Brain microvascular endothelial cell (primary cell): ENCODE results near the gene ZNF324B.

Experiments used
- DNase-seq: peaks from one replicate; pipeline ENCODE4 v3.0.0-alpha.2; 2020
- H3K27ac ChIP-seq: fragments of 250-450 bp; sonication (Bioruptor Pico); 2 replicates; pipeline ENCODE4 v1.5.1; 2020; ENCODE audit warnings: mild to moderate bottlenecking, moderate library complexity
- H3K27me3 ChIP-seq: fragments of 250-450 bp; sonication (Bioruptor Pico); replicated peaks from 2 replicates; pipeline ENCODE4 v1.5.1; 2020; ENCODE audit warnings: mild to moderate bottlenecking
- H3K36me3 ChIP-seq: fragments of 250-450 bp; sonication (Bioruptor Pico); replicated peaks from 2 replicates; pipeline ENCODE4 v1.5.1; 2020; ENCODE audit warnings: mild to moderate bottlenecking
- H3K4me3 ChIP-seq: 2 replicates; pipeline ENCODE4 v1.5.1; 2011; ENCODE audit warnings: low read depth, mild to moderate bottlenecking, control low read depth, low read length, moderate library complexity
- in situ Hi-C: cut with HindIII; loops from 2 replicates; pipeline ENCODE4 v1.10.0; 2017; ENCODE audit warnings: low sequenced_read_pairs, low pct_ligation_motif_present
- TF ChIP-seq, protein P1 (sequence below): IDR thresholded peaks from 2 replicates; pipeline ENCODE4 v1.5.1; 2011; ENCODE audit warnings: low read depth, mild to moderate bottlenecking, moderate library complexity, low read length, control low read depth, inconsistent platforms; ENCODE audit errors: missing control alignments

ZNF324B gene

GRCh38 chr19:58450856-58451357 lies 515 bp upstream of the ZNF324B start:
- no peak for DNase-seq
- TF ChIP-seq, protein P1, sequence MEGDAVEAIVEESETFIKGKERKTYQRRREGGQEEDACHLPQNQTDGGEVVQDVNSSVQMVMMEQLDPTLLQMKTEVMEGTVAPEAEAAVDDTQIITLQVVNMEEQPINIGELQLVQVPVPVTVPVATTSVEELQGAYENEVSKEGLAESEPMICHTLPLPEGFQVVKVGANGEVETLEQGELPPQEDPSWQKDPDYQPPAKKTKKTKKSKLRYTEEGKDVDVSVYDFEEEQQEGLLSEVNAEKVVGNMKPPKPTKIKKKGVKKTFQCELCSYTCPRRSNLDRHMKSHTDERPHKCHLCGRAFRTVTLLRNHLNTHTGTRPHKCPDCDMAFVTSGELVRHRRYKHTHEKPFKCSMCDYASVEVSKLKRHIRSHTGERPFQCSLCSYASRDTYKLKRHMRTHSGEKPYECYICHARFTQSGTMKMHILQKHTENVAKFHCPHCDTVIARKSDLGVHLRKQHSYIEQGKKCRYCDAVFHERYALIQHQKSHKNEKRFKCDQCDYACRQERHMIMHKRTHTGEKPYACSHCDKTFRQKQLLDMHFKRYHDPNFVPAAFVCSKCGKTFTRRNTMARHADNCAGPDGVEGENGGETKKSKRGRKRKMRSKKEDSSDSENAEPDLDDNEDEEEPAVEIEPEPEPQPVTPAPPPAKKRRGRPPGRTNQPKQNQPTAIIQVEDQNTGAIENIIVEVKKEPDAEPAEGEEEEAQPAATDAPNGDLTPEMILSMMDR, result no peak
- Histone ChIP-seq H3K36me3 (no peaks in the 10 kb centered on the region), H3K27me3 (no peaks in the 10 kb centered on the region), H3K4me3 (peak overlapping the region; percentile 74), H3K27ac (no peak overlapping the region)
- in situ Hi-C loops, result no loop called here

DNA sequence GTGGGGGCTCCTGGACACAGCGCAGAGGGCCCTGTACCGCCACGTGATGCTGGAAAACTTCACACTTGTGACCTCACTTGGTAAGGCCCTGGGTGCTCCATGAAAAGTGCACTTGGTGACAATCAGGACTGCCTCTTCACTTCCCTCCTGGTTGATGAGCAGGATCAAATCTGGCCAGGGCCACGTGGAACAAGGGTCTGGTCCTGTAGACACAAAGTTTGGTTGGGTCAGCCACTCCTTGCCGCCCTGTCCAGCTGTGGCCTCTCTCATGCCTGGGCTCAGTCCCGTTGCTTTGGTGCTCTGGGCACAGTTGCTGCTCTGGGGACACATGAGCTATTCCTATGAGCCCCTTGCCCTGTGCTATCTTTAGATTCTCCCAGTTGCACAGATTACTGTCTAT lies 2.3 kb downstream of the ZNF324B start:
- TF ChIP-seq, protein P1, result no peak
- DNase-seq, result no peak
- Histone ChIP-seq H3K36me3 (peaks cover 13% of the 10 kb centered on the region), H3K4me3 (no peak overlapping the region), H3K27ac (no peak overlapping the region), H3K27me3 (no peaks in the 10 kb centered on the region)
- in situ Hi-C loops, result no loop called here

DNA sequence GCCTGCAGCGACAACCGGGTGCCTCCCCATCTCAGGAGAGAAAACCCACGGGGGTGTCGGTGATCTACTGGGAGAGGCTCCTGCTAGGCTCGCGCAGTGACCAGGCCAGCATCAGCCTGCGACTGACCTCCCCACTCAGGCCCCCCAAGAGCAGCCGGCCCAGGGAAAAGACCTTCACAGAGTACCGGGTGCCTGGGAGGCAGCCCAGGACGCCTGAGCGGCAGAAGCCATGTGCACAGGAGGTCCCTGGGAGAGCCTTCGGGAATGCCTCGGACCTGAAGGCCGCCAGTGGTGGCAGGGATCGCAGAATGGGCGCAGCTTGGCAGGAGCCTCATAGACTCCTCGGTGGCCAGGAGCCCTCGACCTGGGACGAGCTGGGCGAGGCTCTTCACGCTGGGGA lies 3.9 kb downstream of the ZNF324B start:
- peaks cover 13% of the 10 kb centered on the region for H3K36me3 ChIP-seq
- DNase-seq, result no peak
- TF ChIP-seq, protein P1, result no peak
- no peak overlapping the region for H3K27ac ChIP-seq
- in situ Hi-C loops, result no loop called here
- H3K27me3 ChIP-seq, result no peaks in the 10 kb centered on the region
- H3K4me3 ChIP-seq, result no peak overlapping the region

GRCh38 chr19:58456111-58456510 lies 4.7 kb downstream of the ZNF324B start:
- Histone ChIP-seq H3K27ac (no peak overlapping the region), H3K4me3 (no peak overlapping the region), H3K27me3 (no peaks in the 10 kb centered on the region), H3K36me3 (peaks cover 13% of the 10 kb centered on the region)
- DNase-seq, result no peak
- in situ Hi-C loops, result no loop called here
- TF ChIP-seq, protein P1, result no peak

DNA sequence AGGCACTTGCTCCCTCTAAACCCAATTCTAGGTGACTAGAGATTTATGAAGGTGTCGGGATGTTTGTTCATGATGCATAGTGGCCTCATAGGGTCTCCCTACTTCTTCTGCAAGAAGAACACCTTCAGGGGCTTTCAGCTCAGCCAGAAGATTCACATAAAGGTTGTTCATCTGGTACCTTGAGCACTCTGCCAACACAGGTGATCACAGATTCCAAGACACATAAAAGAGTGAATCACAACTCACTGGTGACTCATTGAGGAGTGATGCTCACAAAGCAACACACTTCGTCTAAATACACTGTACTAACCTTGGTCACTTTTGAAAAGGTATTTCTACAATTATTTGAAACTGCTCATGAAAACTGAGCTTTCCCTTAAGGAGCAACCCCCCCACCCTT lies 8.6 kb downstream of the ZNF324B start:
- TF ChIP-seq, protein P1, result no peak

GRCh38 chr19:58466089-58466759 lies 14.8 kb downstream of the ZNF324B start:
- TF ChIP-seq, protein P1, result no peak

More for the DNA sequence above, 8.6 kb downstream of the ZNF324B start:
- in situ Hi-C loops, result no loop called here
- H3K27ac ChIP-seq, result no peak overlapping the region
- DNase-seq, result no peak
- H3K4me3 ChIP-seq, result no peak overlapping the region
- H3K27me3 ChIP-seq, result no peaks in the 10 kb centered on the region
- H3K36me3 ChIP-seq, result peaks cover 13% of the 10 kb centered on the region

More at GRCh38 chr19:58466089-58466759, 14.8 kb downstream of the ZNF324B start:
- H3K27ac ChIP-seq, result no peak overlapping the region
- no peaks in the 10 kb centered on the region for H3K27me3 ChIP-seq
- H3K36me3 ChIP-seq, result peaks cover 3% of the 10 kb centered on the region
- in situ Hi-C loops, result no loop called here
- no peak for DNase-seq
- H3K4me3 ChIP-seq, result peak overlapping the region; percentile 75
